ENCODE data around the gene TTC1. TPM values are rescaled to one million over a fixed set of nuclear protein-coding genes. Genes with fewer than 3 reads are reported as not detected.
"Not testable (repeated sequence)": the region's sequence is repeated elsewhere in the genome, so short reads cannot be mapped to it uniquely, and the experiment has no call there.

TTC1 gene
- total RNA-seq, 2 experiments from 2014 or later = 50.2 to 57.5 TPM

DNA sequence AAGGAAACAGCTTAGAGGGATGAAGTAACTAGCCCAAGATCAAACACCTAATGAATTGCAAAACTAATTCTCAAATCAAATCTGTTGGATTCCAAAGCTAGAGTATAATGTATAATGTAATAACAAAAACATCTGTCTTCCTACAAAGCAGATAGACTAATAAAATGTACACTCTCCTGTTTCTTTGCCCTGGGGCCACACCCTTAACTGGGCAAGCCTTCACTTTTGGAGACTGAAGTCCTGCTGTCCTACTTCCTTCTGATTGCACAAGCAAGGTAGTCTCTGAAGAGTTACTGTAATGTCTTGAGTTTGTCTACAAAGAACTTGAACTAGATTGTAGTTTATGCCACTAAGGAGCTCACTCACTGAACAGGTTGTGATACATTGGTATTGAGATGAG is 2.5 kb downstream of the TTC1 start:
- no peaks in the 10 kb centered on the region for H3K27me3 Mint-ChIP-seq
- peaks cover 23% of the 10 kb centered on the region for H3K4me1 Mint-ChIP-seq (ENCODE audit: low read depth)
- TF ChIP-seq, protein P1, sequence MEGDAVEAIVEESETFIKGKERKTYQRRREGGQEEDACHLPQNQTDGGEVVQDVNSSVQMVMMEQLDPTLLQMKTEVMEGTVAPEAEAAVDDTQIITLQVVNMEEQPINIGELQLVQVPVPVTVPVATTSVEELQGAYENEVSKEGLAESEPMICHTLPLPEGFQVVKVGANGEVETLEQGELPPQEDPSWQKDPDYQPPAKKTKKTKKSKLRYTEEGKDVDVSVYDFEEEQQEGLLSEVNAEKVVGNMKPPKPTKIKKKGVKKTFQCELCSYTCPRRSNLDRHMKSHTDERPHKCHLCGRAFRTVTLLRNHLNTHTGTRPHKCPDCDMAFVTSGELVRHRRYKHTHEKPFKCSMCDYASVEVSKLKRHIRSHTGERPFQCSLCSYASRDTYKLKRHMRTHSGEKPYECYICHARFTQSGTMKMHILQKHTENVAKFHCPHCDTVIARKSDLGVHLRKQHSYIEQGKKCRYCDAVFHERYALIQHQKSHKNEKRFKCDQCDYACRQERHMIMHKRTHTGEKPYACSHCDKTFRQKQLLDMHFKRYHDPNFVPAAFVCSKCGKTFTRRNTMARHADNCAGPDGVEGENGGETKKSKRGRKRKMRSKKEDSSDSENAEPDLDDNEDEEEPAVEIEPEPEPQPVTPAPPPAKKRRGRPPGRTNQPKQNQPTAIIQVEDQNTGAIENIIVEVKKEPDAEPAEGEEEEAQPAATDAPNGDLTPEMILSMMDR (IDR thresholded peaks at IDR 0.05) = no peak
- H3K4me3 Mint-ChIP-seq = peak overlapping the region; percentile 21
- H3K27ac Mint-ChIP-seq = no peak overlapping the region
- ChIA-PET POLR2A (no interaction called here), CTCF (interaction anchor here (1.9 kb wide), 1 partner anchor 10 kb away, joined by 13 read pairs; no protein-coding TSS in a partner anchor)
- DNase-seq = no peak
- no peak for ATAC-seq
- H3K9me3 Mint-ChIP-seq = no peaks in the 10 kb centered on the region
- H3K36me3 Mint-ChIP-seq (ENCODE audit: low read depth) = peaks cover 17% of the 10 kb centered on the region
- intact Hi-C loops (cut with micrococcal nuclease) = no loop called here

DNA sequence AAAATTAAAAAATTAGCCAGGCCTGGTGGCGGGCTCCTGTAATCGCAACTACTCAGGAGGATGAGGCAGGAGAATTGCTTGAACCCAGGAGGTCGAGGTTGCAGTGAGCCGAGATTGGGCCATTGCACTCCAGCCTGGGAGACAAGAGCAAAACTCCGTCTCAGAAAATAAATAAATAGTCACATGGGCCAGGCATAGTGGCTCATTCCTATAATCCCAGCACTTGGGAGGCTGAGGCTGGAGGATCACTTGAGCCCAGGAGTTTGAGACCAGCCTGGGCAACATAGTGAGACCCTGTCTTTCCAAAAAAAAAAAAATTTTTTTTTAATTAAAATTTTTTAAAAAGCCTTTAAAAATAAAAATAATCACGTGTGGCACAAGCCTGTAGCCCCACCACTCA is 5.3 kb downstream of the TTC1 start:
- H3K9me3 Mint-ChIP-seq; H3K4me3 Mint-ChIP-seq; intact Hi-C loops (cut with micrococcal nuclease); POLR2A ChIA-PET; ATAC-seq; DNase-seq; H3K27me3 Mint-ChIP-seq; H3K27ac Mint-ChIP-seq; CTCF ChIA-PET: not testable (repeated sequence)
- H3K4me1 Mint-ChIP-seq (ENCODE audit: low read depth) = peaks cover 24% of the 10 kb centered on the region
- H3K36me3 Mint-ChIP-seq (ENCODE audit: low read depth) = peaks cover 19% of the 10 kb centered on the region

DNA sequence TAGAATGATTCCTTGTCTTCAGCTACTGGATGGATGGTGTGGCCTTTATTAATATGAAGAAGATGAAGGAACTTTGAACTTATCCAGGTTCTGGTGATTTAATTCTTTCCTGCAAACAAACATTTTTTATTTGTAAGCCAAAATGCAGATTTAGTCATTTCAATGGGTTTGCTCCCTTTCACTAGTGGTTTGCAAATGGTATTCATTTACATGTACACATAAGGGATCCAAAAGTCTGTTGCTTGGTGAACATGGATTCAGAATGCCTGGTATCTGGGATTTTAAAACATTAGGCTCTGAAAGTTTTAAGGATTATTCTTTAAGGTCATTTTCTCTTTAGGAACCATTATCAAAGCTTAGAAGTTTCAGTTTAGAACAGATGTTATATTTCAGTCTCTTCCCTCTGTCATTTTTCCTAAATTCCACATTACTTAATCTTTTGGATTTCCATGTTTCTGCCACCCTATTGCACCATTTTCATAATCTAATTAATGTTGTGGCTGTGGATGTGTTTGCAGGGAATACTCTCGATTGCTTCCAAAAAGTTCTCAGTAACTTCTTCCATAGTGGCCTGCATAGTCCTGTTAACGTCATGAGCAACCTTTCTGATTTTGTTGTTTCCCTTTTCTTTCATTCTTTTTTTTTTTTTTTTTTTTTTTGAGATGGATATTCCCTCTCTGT is 10.1 kb downstream of the TTC1 start:
- Mint-ChIP-seq H3K36me3 (ENCODE audit: low read depth) (peaks cover 16% of the 10 kb centered on the region), H3K4me3 (no peak overlapping the region), H3K4me1 (ENCODE audit: low read depth) (peaks cover 21% of the 10 kb centered on the region), H3K27ac (no peak overlapping the region), H3K9me3 (no peaks in the 10 kb centered on the region), H3K27me3 (no peaks in the 10 kb centered on the region)
- TF ChIP-seq, protein P1 (IDR thresholded peaks at IDR 0.05) = no peak
- ATAC-seq (no peak), DNase-seq (no peak)
- ChIA-PET CTCF (interaction anchor here (2.2 kb wide), 1 partner anchor 10 kb away, joined by 8 read pairs; the partner anchor contains the start of gene TTC1), POLR2A (interaction anchor here (1.0 kb wide), 1 partner anchor 9 kb away, joined by 4 read pairs; the partner anchor contains the start of gene TTC1)
- intact Hi-C loops (cut with micrococcal nuclease) = no loop called here

DNA sequence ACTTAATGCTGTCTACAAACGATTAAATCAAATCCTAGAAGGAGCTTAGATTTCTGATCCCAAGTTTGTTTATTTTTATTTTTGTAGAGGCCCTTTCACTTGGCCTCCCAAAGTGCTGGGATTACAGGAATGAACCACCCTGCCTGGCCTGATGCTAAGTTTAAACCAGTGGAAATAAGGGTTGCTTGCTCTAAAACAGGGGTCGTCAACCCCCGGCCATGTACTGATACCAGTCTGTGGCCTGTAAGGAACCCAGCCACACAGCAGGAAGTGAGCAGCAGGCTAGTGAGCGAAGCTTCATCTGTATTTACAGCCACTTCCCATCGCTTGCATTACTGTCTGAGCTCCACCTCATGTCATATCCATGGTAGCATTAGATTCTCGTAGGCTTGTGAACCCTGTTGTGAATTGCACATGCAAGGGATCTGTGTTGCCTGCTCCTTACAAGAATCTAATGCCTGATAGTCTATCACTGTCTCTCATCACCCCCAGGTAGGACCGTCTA is 11.4 kb downstream of the TTC1 start:
- H3K9me3 Mint-ChIP-seq = no peaks in the 10 kb centered on the region
- POLR2A ChIA-PET = interaction anchor here (0.9 kb wide), 1 partner anchor 12 kb away, joined by 3 read pairs; the partner anchor contains the start of gene TTC1

DNA sequence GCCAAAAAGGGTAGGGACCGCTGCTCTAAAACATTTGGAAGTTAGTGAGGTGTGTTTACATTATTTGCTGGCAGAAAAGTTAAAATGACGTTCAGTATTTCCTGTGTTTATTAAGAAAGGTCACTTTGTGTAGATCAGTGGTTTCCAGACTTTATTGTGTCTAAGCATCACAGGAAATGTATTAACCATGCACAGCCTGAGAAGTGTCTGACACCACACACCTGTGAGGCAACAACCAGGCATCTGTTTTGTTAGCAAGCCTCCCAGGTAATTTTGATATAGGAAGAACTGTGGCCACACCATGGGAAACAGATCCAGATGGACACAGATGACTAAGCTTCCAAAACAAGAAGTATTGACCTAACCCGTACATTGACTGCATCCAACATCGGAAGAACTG is 12.0 kb downstream of the TTC1 start:
- peaks cover 26% of the 10 kb centered on the region for H3K4me1 Mint-ChIP-seq (ENCODE audit: low read depth)
- ChIA-PET CTCF (interaction anchor here (1.0 to 2.1 kb wide), 19 partner anchors 8 to 370 kb away, joined by 3 to 38 read pairs (median 6); partner anchors contain the start of gene TTC1), POLR2A (no interaction called here)
- H3K4me3 Mint-ChIP-seq = no peak overlapping the region
- no peaks in the 10 kb centered on the region for H3K9me3 Mint-ChIP-seq
- H3K36me3 Mint-ChIP-seq (ENCODE audit: low read depth) = peaks cover 13% of the 10 kb centered on the region
- ATAC-seq (no peak), DNase-seq (no peak)
- H3K27me3 Mint-ChIP-seq = no peaks in the 10 kb centered on the region
- H3K27ac Mint-ChIP-seq = no peak overlapping the region
- TF ChIP-seq, protein P1 (IDR thresholded peaks at IDR 0.05) = no peak
- intact Hi-C loops (cut with micrococcal nuclease) = loop anchor here (5.0 to 10.0 kb wide), 2 partner anchors 94 to 326 kb away; partner anchors contain the start of gene PWWP2A

More for the DNA sequence above, 11.4 kb downstream of the TTC1 start:
- TF ChIP-seq, protein P1 (IDR thresholded peaks at IDR 0.05) = no peak
- Mint-ChIP-seq H3K27ac (peak overlapping the region; percentile 49), H3K36me3 (ENCODE audit: low read depth) (peaks cover 18% of the 10 kb centered on the region), H3K4me3 (no peak overlapping the region), H3K4me1 (ENCODE audit: low read depth) (peaks cover 21% of the 10 kb centered on the region), H3K27me3 (no peaks in the 10 kb centered on the region)
- ATAC-seq = no peak
- intact Hi-C loops (cut with micrococcal nuclease) = loop anchor here (5.0 to 10.0 kb wide), 2 partner anchors 94 to 327 kb away; partner anchors contain the start of gene PWWP2A
- CTCF ChIA-PET = interaction anchor here (1.0 to 2.2 kb wide), 5 partner anchors 11 to 370 kb away, joined by 3 to 8 read pairs (median 3); partner anchors contain the start of gene TTC1
- DNase-seq = no peak
